Activated CD4-positive, alpha-beta T cell treated with anti-CD3 and anti-CD28 coated beads, Interleukin-2, amount 50 U/mL, for 4 hours (primary cell): ENCODE results near the gene KLHL9.

Source experiments
- DNase-seq, 2 experiments: peaks; one replicate each; pipeline ENCODE4 v3.0.0-alpha.2; 2020

Gene KLHL9

GRCh38 chr9:21316860-21317259 lies 18.3 kb downstream of the KLHL9 start:
- DNase-seq: no peak

DNA sequence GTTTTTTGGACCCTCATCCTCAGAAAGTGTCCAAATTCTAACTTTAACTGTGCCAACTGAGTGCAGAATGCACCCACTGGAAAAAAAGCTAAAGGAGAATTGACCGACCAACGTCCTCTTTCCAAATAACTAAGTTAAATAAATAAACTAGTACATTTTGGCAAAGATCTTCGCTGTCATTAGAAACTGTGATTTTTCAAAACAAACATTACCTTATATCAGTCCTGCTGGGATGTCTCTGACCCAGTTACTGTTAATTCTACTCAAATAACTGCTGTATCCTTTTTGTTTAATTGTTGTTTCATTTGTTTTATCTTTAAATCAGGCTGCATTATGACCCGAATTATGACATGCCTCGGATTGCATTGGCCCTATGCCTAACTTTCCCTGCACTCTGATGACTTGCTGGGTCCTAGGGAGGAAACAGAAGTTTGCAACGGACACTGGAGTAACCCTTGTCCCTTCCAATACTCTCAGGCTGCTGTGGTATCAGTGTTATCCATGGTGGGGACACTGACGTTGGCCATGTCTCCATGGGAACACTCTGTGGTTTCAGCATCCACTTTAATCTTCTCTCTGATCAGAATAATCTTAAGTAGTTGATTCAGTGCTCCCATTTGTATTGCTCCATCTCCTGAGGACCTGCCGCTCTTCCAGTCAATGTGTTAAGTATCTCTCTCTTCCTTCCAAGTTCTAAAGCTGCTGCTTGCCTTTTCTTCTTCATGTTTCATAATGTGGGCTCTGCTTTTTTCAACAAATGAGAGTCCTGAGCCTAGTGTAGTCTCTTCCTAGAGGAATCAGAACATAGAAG lies 19.0 kb downstream of the KLHL9 start:
- DNase-seq: no peak

GRCh38 chr9:21314152-21314551 lies 21.1 kb downstream of the KLHL9 start:
- DNase-seq: no peak

GRCh38 chr9:21311889-21312288 lies 23.3 kb downstream of the KLHL9 start:
- no peak for DNase-seq

GRCh38 chr9:21305213-21305612 lies 30.0 kb downstream of the KLHL9 start, which contains the start of gene IFNA5:
Gene IFNA5, minus strand, starts transcription at chr9:21305313. Its CDS starts 57 bp downstream, at chr9:21305256.
- no peak for DNase-seq

- no peak for DNase-seq
These were observed 39.2 kb downstream of the KLHL9 start for GRCh38 chr9:21295992-21296391.

GRCh38 chr9:21294904-21295538 lies 40.2 kb downstream of the KLHL9 start:
- DNase-seq: no peak

DNA sequence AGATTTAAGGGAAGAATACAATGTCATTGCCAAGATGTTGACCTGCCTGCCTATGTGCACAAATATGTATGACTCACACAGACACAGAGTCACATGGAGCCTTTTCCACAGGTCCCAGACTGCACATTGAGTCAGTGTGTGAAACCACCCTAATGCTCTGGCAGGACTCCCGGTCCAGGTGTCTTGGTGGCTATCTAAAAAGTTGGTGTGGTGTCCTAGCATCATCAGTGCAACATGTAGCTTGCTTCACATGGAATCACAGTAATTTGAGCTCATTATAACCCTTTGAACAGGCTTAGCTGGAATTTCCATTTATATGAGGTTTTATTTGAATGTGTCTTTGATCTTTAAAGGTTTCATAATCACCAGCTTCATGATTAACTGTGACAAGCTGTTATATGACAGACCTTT lies 40.8 kb downstream of the KLHL9 start:
- no peak for DNase-seq

GRCh38 chr9:21289848-21290247 lies 45.4 kb downstream of the KLHL9 start:
- no peak for DNase-seq

GRCh38 chr9:21287280-21287679 lies 47.9 kb downstream of the KLHL9 start:
- DNase-seq: no peak

DNA sequence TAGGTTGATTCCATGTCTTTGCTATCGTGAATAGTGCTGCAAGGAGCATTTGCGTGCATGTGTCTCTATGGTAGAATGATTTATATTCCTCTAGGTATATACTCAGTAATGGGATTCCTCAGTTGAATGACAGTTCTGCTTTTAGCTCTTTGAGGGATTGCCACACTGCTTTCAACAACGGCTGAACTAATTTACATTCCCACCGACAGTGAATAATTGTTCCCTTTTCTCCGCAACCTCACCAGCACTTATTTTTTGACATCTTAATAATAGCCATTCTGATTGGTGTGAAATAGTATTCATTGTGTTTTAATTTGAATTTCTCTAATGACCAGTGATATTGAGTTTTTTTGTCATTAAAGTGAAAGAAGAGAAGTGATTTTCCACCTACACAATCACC lies 48.5 kb downstream of the KLHL9 start:
- no peak for DNase-seq

- no peak for DNase-seq
These were observed 49.1 kb downstream of the KLHL9 start for GRCh38 chr9:21286099-21286498.

GRCh38 chr9:21281275-21281674 lies 53.9 kb downstream of the KLHL9 start:
- no peak for DNase-seq
